GM19043 (cell line): ENCODE measurements around the gene CARS1.
"Not testable (repeated sequence)": the region's sequence is repeated elsewhere in the genome, so short reads cannot be mapped to it uniquely, and the experiment has no call there.

Source experiments
- ATAC-seq: cut with Tn5 transposase; IDR thresholded peaks from one replicate; pipeline ENCODE4 v1.9.1; 2021; ENCODE audit warnings: low read depth; ENCODE audit not compliant: unreplicated experiment

CARS1 gene

GRCh38 chr11:3063876-3064275, 6.7 kb upstream of the CARS1 start:
- not testable (repeated sequence) for ATAC-seq

GRCh38 chr11:3063432-3063831, 6.2 kb upstream of the CARS1 start:
- ATAC-seq, result not testable (repeated sequence)

GRCh38 chr11:3060436-3061025, 3.3 kb upstream of the CARS1 start:
- ATAC-seq, result no peak

- ATAC-seq, result no peak
These were observed 1.8 kb upstream of the CARS1 start for GRCh38 chr11:3058753-3059664.

- ATAC-seq, result no peak
These were observed 741 bp downstream of the CARS1 start for GRCh38 chr11:3056296-3057068.

GRCh38 chr11:3055891-3056290, 1.3 kb downstream of the CARS1 start:
- ATAC-seq, result no peak

GRCh38 chr11:3052567-3052966, 4.7 kb downstream of the CARS1 start:
- ATAC-seq, result no peak

- ATAC-seq, result no peak
These were observed 5.1 kb downstream of the CARS1 start for GRCh38 chr11:3052109-3052479.

GRCh38 chr11:3051196-3052108, 5.8 kb downstream of the CARS1 start:
- ATAC-seq, result no peak

- no peak for ATAC-seq
These were observed 6.6 kb downstream of the CARS1 start for GRCh38 chr11:3050386-3051195.

GRCh38 chr11:3049430-3050243, 7.6 kb downstream of the CARS1 start:
- peak; percentile 84 for ATAC-seq

GRCh38 chr11:3047637-3048036, 9.6 kb downstream of the CARS1 start:
- ATAC-seq, result no peak

GRCh38 chr11:3046641-3047040, 10.6 kb downstream of the CARS1 start:
- ATAC-seq, result no peak

GRCh38 chr11:3046190-3046589, 11.0 kb downstream of the CARS1 start:
- ATAC-seq, result no peak

- no peak for ATAC-seq
These were observed 12.3 kb downstream of the CARS1 start for GRCh38 chr11:3044915-3045314.

GRCh38 chr11:3044004-3044403, 13.2 kb downstream of the CARS1 start:
- no peak for ATAC-seq

GRCh38 chr11:3043315-3043871, 13.8 kb downstream of the CARS1 start:
- ATAC-seq, result no peak
